ENCODE data around the gene MBOAT7.
A peak's percentile ranks its signal among the peaks of the same experiment; 100 is the strongest.
"Not testable (repeated sequence)": the region's sequence is repeated elsewhere in the genome, so short reads cannot be mapped to it uniquely, and the experiment has no call there.

The MBOAT7 gene, protein sequence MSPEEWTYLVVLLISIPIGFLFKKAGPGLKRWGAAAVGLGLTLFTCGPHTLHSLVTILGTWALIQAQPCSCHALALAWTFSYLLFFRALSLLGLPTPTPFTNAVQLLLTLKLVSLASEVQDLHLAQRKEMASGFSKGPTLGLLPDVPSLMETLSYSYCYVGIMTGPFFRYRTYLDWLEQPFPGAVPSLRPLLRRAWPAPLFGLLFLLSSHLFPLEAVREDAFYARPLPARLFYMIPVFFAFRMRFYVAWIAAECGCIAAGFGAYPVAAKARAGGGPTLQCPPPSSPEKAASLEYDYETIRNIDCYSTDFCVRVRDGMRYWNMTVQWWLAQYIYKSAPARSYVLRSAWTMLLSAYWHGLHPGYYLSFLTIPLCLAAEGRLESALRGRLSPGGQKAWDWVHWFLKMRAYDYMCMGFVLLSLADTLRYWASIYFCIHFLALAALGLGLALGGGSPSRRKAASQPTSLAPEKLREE

GRCh38 chr19:54189145-54189734 lies at the start of gene MBOAT7:
MBOAT7 (minus strand) TSS chr19:54189580; CDS start chr19:54188508, 1,072 bp downstream.
- peaks cover 32% of the 10 kb centered on the region for H3K36me3 Mint-ChIP-seq (ENCODE audit: low read depth)

GRCh38 chr19:54233941-54234340 lies 44.6 kb upstream of the MBOAT7 start:
- no peak for TF ChIP-seq CTCF (IDR thresholded peaks at IDR 0.05)
- peaks cover 29% of the 10 kb centered on the region for H3K9me3 Mint-ChIP-seq
- peaks cover 4% of the 10 kb centered on the region for H3K36me3 Mint-ChIP-seq (ENCODE audit: low read depth)
- H3K4me3 Mint-ChIP-seq = no peak overlapping the region
- H3K27ac Mint-ChIP-seq = no peak overlapping the region
- H3K27me3 Mint-ChIP-seq (ENCODE audit: low read depth, poor library complexity) = peaks cover 69% of the 10 kb centered on the region
- DNase-seq = no peak
- peaks cover 8% of the 10 kb centered on the region for H3K4me1 Mint-ChIP-seq

More at GRCh38 chr19:54189145-54189734, at the start of gene MBOAT7:
- Mint-ChIP-seq H3K4me1 (peaks cover 43% of the 10 kb centered on the region), H3K27ac (peak within 1 kb of the TSS; percentile 100), H3K4me3 (peak within 1 kb of the TSS; percentile 93), H3K9me3 (no peaks in the 10 kb centered on the region), H3K27me3 (ENCODE audit: low read depth, poor library complexity) (peaks cover 5% of the 10 kb centered on the region)
- no peak for TF ChIP-seq CTCF (IDR thresholded peaks at IDR 0.05)
- peak; percentile 88 for DNase-seq

DNA sequence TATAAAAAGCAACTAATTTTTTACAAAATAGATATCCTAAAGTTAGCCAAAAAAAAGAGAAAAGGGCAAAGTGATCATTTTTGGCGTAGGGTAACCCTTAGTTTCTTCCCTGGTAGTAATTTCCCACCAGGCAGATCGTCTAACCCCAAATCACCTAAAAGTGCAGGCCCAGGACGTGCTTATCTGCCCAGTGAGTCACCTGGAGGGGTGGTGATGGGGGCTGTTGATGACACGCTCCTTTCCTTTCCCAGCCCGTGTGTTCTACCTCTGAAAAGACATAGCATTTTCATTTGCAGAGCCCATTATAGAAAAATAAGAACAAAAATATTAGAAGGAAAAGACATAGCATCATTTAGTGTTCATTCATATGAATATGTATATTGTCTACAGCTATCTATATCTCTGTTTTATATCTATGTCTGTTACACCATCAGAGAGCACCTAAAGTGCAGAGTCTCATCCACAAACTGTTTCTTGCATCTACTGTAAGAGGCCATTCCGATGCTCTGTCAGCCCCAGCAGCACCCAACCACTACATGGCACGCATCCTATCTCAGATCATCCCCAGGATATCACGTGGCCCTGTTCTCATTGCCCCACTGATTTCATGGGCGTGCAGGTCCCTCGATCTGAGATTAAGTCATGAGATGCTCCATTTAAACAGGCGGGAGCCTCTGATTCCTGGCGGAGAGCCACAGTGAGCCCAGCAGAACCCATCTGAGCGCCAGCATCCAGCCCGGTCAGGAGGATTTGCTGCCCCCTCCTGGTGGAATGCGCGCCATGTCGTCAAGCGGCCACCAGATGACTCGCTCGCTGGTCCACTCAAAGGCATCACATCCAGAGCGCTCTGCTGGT lies 41.9 kb upstream of the MBOAT7 start:
- TF ChIP-seq CTCF (IDR thresholded peaks at IDR 0.05) = peak; percentile 98
- peaks cover 59% of the 10 kb centered on the region for H3K27me3 Mint-ChIP-seq (ENCODE audit: low read depth, poor library complexity)

DNA sequence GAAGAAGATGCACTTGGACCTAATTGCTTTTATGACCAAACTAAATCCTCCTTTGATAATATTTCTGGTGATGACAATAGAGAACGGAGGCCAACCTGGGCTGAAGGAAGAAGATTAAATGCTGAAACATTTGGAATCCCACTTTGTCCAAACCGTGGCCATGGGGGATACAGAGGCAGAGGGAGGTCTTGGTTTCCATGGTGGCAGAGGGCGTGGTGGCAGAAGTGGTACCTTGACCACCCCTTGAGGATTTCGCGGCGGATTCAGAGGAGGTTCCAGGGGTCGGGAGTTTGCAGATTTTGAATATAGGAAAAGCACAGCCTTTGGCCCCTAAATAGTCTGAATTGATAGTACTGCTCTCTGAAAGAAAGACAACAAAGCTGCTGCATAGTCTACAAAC lies 40.7 kb upstream of the MBOAT7 start:
- peaks cover 11% of the 10 kb centered on the region for H3K36me3 Mint-ChIP-seq (ENCODE audit: low read depth)
- TF ChIP-seq CTCF (IDR thresholded peaks at IDR 0.05) = no peak
- no peak for DNase-seq
- H3K27me3 Mint-ChIP-seq (ENCODE audit: low read depth, poor library complexity) = peaks cover 58% of the 10 kb centered on the region
- H3K27ac Mint-ChIP-seq = no peak overlapping the region
- peaks cover 38% of the 10 kb centered on the region for H3K9me3 Mint-ChIP-seq
- no peak overlapping the region for H3K4me3 Mint-ChIP-seq
- peaks cover 11% of the 10 kb centered on the region for H3K4me1 Mint-ChIP-seq

More for the DNA sequence above, 41.9 kb upstream of the MBOAT7 start:
- peaks cover 5% of the 10 kb centered on the region for H3K4me1 Mint-ChIP-seq
- H3K4me3 Mint-ChIP-seq = no peak overlapping the region
- peaks cover 11% of the 10 kb centered on the region for H3K36me3 Mint-ChIP-seq (ENCODE audit: low read depth)
- no peak overlapping the region for H3K27ac Mint-ChIP-seq
- peak; percentile 96 for DNase-seq
- peaks cover 41% of the 10 kb centered on the region for H3K9me3 Mint-ChIP-seq

DNA sequence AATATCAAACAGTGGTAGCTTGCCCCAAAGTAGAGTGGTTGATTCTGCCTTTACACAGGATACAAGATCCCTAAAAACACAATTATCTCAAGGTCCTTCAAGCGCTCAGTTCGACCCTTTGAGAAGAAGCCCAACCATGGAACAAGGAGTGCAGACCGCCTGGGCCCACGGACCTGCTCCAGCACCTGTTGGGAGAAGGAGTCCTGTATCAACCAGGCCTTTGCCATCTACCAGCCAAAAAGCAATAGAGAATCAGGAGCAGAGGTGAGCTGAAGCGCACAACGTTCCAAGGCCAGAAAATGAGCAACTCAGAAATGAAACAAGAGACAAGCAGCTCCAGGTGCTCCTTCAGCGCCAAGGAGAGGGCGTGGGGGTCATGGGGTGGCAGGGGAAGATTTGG lies 39.8 kb upstream of the MBOAT7 start:
- H3K9me3 Mint-ChIP-seq = peaks cover 29% of the 10 kb centered on the region
- peaks cover 50% of the 10 kb centered on the region for H3K27me3 Mint-ChIP-seq (ENCODE audit: low read depth, poor library complexity)
- TF ChIP-seq CTCF (IDR thresholded peaks at IDR 0.05) = no peak
- no peak overlapping the region for H3K4me3 Mint-ChIP-seq
- no peak overlapping the region for H3K27ac Mint-ChIP-seq
- DNase-seq = no peak
- H3K4me1 Mint-ChIP-seq = peaks cover 12% of the 10 kb centered on the region
- H3K36me3 Mint-ChIP-seq (ENCODE audit: low read depth) = peaks cover 11% of the 10 kb centered on the region

GRCh38 chr19:54224619-54225018 lies 35.2 kb upstream of the MBOAT7 start:
- not testable (repeated sequence) for DNase-seq, H3K27ac Mint-ChIP-seq, H3K4me3 Mint-ChIP-seq
- H3K27me3 Mint-ChIP-seq (ENCODE audit: low read depth, poor library complexity) = peaks cover 22% of the 10 kb centered on the region
- peaks cover 11% of the 10 kb centered on the region for H3K36me3 Mint-ChIP-seq (ENCODE audit: low read depth)
- peaks cover 40% of the 10 kb centered on the region for H3K4me1 Mint-ChIP-seq
- peaks cover 27% of the 10 kb centered on the region for H3K9me3 Mint-ChIP-seq

GRCh38 chr19:54223937-54224281 lies 34.5 kb upstream of the MBOAT7 start:
- H3K9me3 Mint-ChIP-seq = peaks cover 21% of the 10 kb centered on the region
- peaks cover 45% of the 10 kb centered on the region for H3K4me1 Mint-ChIP-seq
- DNase-seq; H3K36me3 Mint-ChIP-seq (ENCODE audit: low read depth); H3K4me3 Mint-ChIP-seq: not testable (repeated sequence)
- peak overlapping the region; percentile 33 for H3K27ac Mint-ChIP-seq
- peaks cover 16% of the 10 kb centered on the region for H3K27me3 Mint-ChIP-seq (ENCODE audit: low read depth, poor library complexity)

DNA sequence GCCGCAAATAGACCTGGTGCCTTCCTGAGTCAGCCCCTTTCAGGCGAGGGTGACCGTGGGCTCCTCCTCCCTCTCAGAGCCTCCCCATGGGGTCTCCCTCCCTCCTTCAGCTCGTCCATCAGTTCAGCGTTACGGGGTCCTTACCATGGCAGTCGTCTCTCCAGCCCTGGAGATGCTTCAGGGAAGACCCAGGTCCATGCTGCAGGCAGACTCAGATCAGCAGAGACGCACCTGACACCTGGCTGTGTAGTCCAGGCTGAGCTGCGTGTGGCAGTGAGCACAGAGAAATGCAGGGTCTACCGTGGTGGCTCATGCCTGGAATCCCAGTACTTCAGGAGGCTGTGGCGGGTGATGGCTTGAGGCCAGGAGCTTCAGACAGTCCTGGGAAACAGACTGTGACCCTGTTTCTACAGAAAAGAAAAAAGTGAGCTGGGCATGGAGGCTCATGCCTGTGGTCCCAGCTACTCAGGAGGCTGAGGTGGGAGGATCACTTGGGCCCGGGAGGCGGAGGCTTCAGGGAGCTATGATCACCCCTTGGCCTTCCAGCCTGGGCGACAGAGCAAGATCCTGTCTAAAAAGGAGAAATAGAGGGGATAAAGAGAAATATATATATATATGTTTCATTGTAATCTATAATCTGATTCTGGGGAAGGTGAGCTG lies 34.0 kb upstream of the MBOAT7 start:
- not testable (repeated sequence) for DNase-seq; H3K36me3 Mint-ChIP-seq (ENCODE audit: low read depth)
- peaks cover 50% of the 10 kb centered on the region for H3K4me1 Mint-ChIP-seq
- H3K9me3 Mint-ChIP-seq = peaks cover 16% of the 10 kb centered on the region
- H3K27me3 Mint-ChIP-seq (ENCODE audit: low read depth, poor library complexity) = peaks cover 11% of the 10 kb centered on the region
- H3K4me3 Mint-ChIP-seq = peak overlapping the region; percentile 50
- peak overlapping the region; percentile 40 for H3K27ac Mint-ChIP-seq
